ENCODE results near the gene DCANP1.

The DCANP1 gene

DNA sequence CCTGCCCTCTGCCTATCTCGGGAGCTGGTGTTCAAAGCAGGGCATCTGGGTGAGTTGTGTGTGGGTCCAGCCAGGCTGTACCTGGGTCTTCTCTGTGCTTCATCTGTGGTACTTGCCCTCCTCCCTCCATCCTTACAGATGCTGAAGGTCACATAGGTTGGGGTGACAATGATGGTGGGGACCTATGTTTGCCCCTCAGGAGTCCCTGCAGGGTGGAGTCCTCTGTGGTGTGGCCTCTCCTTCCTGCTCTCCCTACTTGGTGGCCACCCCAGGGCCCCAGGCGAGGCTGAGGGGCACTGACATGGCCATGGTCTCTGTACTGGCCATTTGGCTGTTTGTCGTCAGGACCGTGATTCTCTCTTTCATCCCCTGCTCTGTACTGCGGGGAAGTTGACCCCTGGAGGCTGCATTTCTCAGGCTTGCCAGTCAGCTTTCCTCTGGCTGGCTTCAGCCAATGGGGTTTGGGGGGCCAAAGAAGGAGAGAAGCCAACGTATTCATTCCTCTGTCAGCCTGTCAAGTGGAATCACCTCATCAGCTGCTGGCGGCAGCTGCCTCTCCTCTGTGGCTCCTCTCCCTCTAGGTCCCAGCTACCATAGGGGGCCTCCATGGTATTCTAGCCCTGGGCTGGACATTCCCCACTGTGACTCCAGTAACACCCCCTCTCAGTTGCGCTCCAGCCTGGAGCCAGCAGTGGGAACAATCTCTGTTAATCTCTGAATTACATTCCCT, 4.6 kb downstream of the DCANP1 start:
- no peaks in the 10 kb centered on the region for H3K36me3 ChIP-seq (ENCODE audit: insufficient read depth, low read length)
- H3K4me1 ChIP-seq (ENCODE audit: insufficient read depth, low read length, severe bottlenecking): no peaks in the 10 kb centered on the region
- H3K9ac ChIP-seq (ENCODE audit: low read length): no peak overlapping the region
- TF ChIP-seq, protein P1, sequence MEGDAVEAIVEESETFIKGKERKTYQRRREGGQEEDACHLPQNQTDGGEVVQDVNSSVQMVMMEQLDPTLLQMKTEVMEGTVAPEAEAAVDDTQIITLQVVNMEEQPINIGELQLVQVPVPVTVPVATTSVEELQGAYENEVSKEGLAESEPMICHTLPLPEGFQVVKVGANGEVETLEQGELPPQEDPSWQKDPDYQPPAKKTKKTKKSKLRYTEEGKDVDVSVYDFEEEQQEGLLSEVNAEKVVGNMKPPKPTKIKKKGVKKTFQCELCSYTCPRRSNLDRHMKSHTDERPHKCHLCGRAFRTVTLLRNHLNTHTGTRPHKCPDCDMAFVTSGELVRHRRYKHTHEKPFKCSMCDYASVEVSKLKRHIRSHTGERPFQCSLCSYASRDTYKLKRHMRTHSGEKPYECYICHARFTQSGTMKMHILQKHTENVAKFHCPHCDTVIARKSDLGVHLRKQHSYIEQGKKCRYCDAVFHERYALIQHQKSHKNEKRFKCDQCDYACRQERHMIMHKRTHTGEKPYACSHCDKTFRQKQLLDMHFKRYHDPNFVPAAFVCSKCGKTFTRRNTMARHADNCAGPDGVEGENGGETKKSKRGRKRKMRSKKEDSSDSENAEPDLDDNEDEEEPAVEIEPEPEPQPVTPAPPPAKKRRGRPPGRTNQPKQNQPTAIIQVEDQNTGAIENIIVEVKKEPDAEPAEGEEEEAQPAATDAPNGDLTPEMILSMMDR (IDR thresholded peaks at IDR 0.05; ENCODE audit: low read length): no peak
- TF ChIP-seq EZH2 (IDR thresholded peaks at IDR 0.05; ENCODE audit: borderline replicate concordance, low read length): no peak
- H3K27me3 ChIP-seq (ENCODE audit: insufficient read depth, low read length): peaks cover 16% of the 10 kb centered on the region
- H3K27ac ChIP-seq (ENCODE audit: low read depth, low read length, poor library complexity, severe bottlenecking): no peak overlapping the region
- no peaks in the 10 kb centered on the region for H3K9me3 ChIP-seq (ENCODE audit: low read length)
- H3F3A ChIP-seq (ENCODE audit: insufficient read depth, low read length): no peaks in the 10 kb centered on the region
- H3K4me2 ChIP-seq (ENCODE audit: low read length): no peak overlapping the region
- H3K4me3 ChIP-seq (ENCODE audit: low read depth, low read length, poor library complexity, severe bottlenecking): no peak overlapping the region
- no peaks in the 10 kb centered on the region for H4K20me1 ChIP-seq (ENCODE audit: insufficient read depth, low read length)
- no peaks in the 10 kb centered on the region for H3K79me2 ChIP-seq (ENCODE audit: insufficient read depth, low read length)
- H3K9me2 ChIP-seq (ENCODE audit: low read depth, low read length): no peaks in the 10 kb centered on the region
- H2AFZ ChIP-seq (ENCODE audit: low read length): no peak overlapping the region

DNA sequence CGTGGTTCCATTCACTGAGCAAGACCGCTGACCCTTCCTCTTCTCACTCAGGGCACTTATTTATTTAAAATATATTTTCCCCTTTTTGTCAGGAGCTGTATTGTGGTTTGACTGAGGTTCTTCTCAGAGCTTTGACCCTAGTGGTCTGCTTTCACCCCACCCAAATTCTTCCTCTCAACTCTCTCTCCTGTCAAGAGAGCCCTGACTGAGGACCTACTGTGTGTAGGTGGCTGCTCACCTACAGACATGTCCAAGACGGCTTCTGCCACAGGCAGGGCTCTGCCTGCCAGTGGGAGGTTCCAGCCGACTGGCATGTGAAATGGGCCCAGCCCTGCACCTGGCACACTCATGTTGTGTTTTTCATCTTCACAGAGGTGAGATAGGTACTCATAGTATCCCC, 5.2 kb downstream of the DCANP1 start:
- Histone ChIP-seq H3K4me1 (ENCODE audit: insufficient read depth, low read length, severe bottlenecking) (no peaks in the 10 kb centered on the region), H3K27me3 (ENCODE audit: insufficient read depth, low read length) (peaks cover 16% of the 10 kb centered on the region), H3K9me3 (ENCODE audit: low read length) (no peaks in the 10 kb centered on the region), H3K4me3 (ENCODE audit: low read depth, low read length, poor library complexity, severe bottlenecking) (no peak overlapping the region), H3K9ac (ENCODE audit: low read length) (no peak overlapping the region), H3K9me2 (ENCODE audit: low read depth, low read length) (no peaks in the 10 kb centered on the region), H3K79me2 (ENCODE audit: insufficient read depth, low read length) (no peaks in the 10 kb centered on the region), H4K20me1 (ENCODE audit: insufficient read depth, low read length) (no peaks in the 10 kb centered on the region), H3K4me2 (ENCODE audit: low read length) (no peak overlapping the region), H3K36me3 (ENCODE audit: insufficient read depth, low read length) (no peaks in the 10 kb centered on the region), H2AFZ (ENCODE audit: low read length) (no peak overlapping the region), H3K27ac (ENCODE audit: low read depth, low read length, poor library complexity, severe bottlenecking) (no peak overlapping the region), H3F3A (ENCODE audit: insufficient read depth, low read length) (no peaks in the 10 kb centered on the region)
- TF ChIP-seq EZH2 (IDR thresholded peaks at IDR 0.05; ENCODE audit: borderline replicate concordance, low read length): no peak
- TF ChIP-seq, protein P1 (IDR thresholded peaks at IDR 0.05; ENCODE audit: low read length): no peak

DNA sequence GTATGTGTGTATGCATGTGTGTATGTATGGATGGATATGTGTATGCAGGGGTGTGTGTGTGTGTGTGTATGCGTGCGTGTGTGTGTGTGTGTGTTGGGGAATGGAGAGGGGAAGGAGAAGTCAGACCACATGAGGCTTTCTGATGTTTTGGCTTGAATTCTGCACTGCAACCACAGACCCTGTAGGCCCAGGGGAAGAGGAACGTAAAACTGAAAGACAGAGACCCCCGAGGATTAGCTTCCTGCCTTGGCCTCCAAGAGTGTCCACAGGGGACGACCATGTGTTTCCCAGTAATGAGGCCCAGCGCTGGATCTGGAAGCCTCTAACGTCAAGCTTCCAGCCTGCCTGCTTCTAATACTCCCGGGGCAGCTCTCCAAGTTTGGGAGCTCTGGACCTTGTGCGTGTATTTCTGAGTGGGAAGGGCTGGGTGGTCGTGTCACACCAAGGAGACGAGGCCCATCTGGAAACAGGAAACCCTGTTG, 5.8 kb downstream of the DCANP1 start:
- H3K4me2 ChIP-seq (ENCODE audit: low read length): no peak overlapping the region
- H3K9me3 ChIP-seq (ENCODE audit: low read length): no peaks in the 10 kb centered on the region
- H3K9ac ChIP-seq (ENCODE audit: low read length): no peak overlapping the region
- H4K20me1 ChIP-seq (ENCODE audit: insufficient read depth, low read length): no peaks in the 10 kb centered on the region
- no peaks in the 10 kb centered on the region for H3K36me3 ChIP-seq (ENCODE audit: insufficient read depth, low read length)
- no peak overlapping the region for H3K27ac ChIP-seq (ENCODE audit: low read depth, low read length, poor library complexity, severe bottlenecking)
- H2AFZ ChIP-seq (ENCODE audit: low read length): no peak overlapping the region
- H3K4me1 ChIP-seq (ENCODE audit: insufficient read depth, low read length, severe bottlenecking): no peaks in the 10 kb centered on the region
- H3K27me3 ChIP-seq (ENCODE audit: insufficient read depth, low read length): peaks cover 16% of the 10 kb centered on the region
- H3K4me3 ChIP-seq (ENCODE audit: low read depth, low read length, poor library complexity, severe bottlenecking): no peak overlapping the region
- no peaks in the 10 kb centered on the region for H3F3A ChIP-seq (ENCODE audit: insufficient read depth, low read length)
- no peaks in the 10 kb centered on the region for H3K9me2 ChIP-seq (ENCODE audit: low read depth, low read length)
- H3K79me2 ChIP-seq (ENCODE audit: insufficient read depth, low read length): no peaks in the 10 kb centered on the region
- TF ChIP-seq EZH2 (IDR thresholded peaks at IDR 0.05; ENCODE audit: borderline replicate concordance, low read length): no peak
- TF ChIP-seq, protein P1 (IDR thresholded peaks at IDR 0.05; ENCODE audit: low read length): no peak
